ENCODE data around the gene PTPRK. TPM values are rescaled to one million over a fixed set of nuclear protein-coding genes. Genes with fewer than 3 reads are reported as not detected.
A peak's percentile ranks its signal among the peaks of the same experiment; 100 is the strongest.

The PTPRK gene
- total and polyA plus RNA-seq, 2 donors (not counting 1 experiment from before 2014, with no cell fraction given) = 16.2 to 18.7 TPM

GRCh38 chr6:128259730-128260685 lies 260.4 kb downstream of the PTPRK start:
- H3K27me3 Mint-ChIP-seq = no peaks in the 10 kb centered on the region
- intact Hi-C loops (cut with micrococcal nuclease) = no loop called here
- Histone ChIP-seq H3K79me2 (ENCODE audit: control insufficient read depth, insufficient read depth, low read length) (no peaks in the 10 kb centered on the region), H3K4me3 (ENCODE audit: control extremely low read depth in 1 of 5, extremely low read depth in 1 of 5, insufficient read depth in 1 of 5, low read depth in 2 of 5, low read length in 4 of 5) (peak overlapping the region in 4 of 5 experiments; percentile 0 to 58 (median 12)), H3K36me3 (replicated peaks in 1 of 2; ENCODE audit: control extremely low read depth in 1 of 2, control insufficient read depth in 1 of 2, extremely low read depth in 1 of 2, insufficient read depth in 2 of 2, low read length in 1 of 2) (no peaks in the 10 kb centered on the region), H3K4me2 (replicated peaks; ENCODE audit: low read depth, low read length, poor library complexity, severe bottlenecking) (peak overlapping the region; percentile 70), H3K27ac (ENCODE audit: low read length in 2 of 2) (peak overlapping the region in 1 of 2 donors; percentile 61), H3K9ac (ENCODE audit: low read length) (peak overlapping the region; percentile 62), H2AFZ (ENCODE audit: insufficient read depth, low read depth, low read length, poor library complexity, severe bottlenecking) (peak overlapping the region; percentile 71), H3K4me1 (ENCODE audit: control insufficient read depth in 2 of 2, insufficient read depth in 2 of 2, low read length in 2 of 2) (peaks cover 6 to 14% of the 10 kb centered on the region in 2 donors), H4K20me1 (ENCODE audit: control insufficient read depth, insufficient read depth, low read length, poor library complexity, severe bottlenecking) (no peaks in the 10 kb centered on the region), H3K9me3 (ENCODE audit: control extremely low read depth in 1 of 3, control insufficient read depth in 2 of 3, insufficient read depth in 1 of 3, low read length in 2 of 3) (no peaks in the 10 kb centered on the region), H3K27me3 (replicated peaks in 1 of 4; ENCODE audit: control extremely low read depth in 1 of 4, control insufficient read depth in 3 of 4, insufficient read depth in 4 of 4, low read length in 3 of 4) (no peaks in the 10 kb centered on the region)
- no CpG with 5 or more reads among the region's 6 CpGs for WGBS (ENCODE audit: insufficient coverage)
- ATAC-seq (ENCODE audit: low read depth) (no peak), DNase-seq (peak; percentile 17)
- H3K9me3 Mint-ChIP-seq (ENCODE audit: insufficient read depth) = no peaks in the 10 kb centered on the region
- POLR2A ChIA-PET = no interaction called here
- peaks cover 19% of the 10 kb centered on the region for H3K4me1 Mint-ChIP-seq
- no peak for TF ChIP-seq EZH2 (IDR thresholded peaks at IDR 0.05; ENCODE audit: borderline replicate concordance, insufficient read depth, low read depth, low read length, poor library complexity, severe bottlenecking)
- TF ChIP-seq CTCF (IDR thresholded peaks at IDR 0.05) = no peak
- peak overlapping the region; percentile 66 for H3K4me3 Mint-ChIP-seq
- H3K27ac Mint-ChIP-seq = no peak overlapping the region
- CTCF ChIA-PET = no interaction called here
